HepG2 (cell line): ENCODE results near the gene ATP9A. TPM values are rescaled to one million over a fixed set of nuclear protein-coding genes. Genes with fewer than 3 reads are reported as not detected.
A peak's percentile ranks its signal among the peaks of the same experiment; 100 is the strongest.

Experiments
- ADNP ChIP-seq: sonication (generic); formaldehyde crosslinking; IDR thresholded peaks from 2 replicates; pipeline ENCODE4 v1.4.0; 2020; ENCODE audit warnings: missing genetic modification reagents
- CC2D1A ChIP-seq: sonication (generic); formaldehyde crosslinking; IDR thresholded peaks from 2 replicates; pipeline ENCODE4 v1.8.1; 2023; ENCODE audit warnings: mild to moderate bottlenecking, missing genetic modification reagents
- HNF1A ChIP-seq, 2 experiments: sonication (generic) in 1 of 2; formaldehyde crosslinking in 1 of 2; IDR thresholded peaks; 2 replicates each; pipeline versions ENCODE4 v1.4.0 to v1.6.1; 2016 to 2020; ENCODE audit warnings: borderline replicate concordance in 1 of 2, low read depth in 1 of 2, mild to moderate bottlenecking in 1 of 2, missing genetic modification reagents in 1 of 2
- HNF4G ChIP-seq, 2 experiments: sonication (generic) in 1 of 2; formaldehyde crosslinking in 1 of 2; IDR thresholded peaks; 2 replicates each; pipeline versions ENCODE4 v1.4.0 to v1.6.1; 2011 to 2020; ENCODE audit warnings: borderline replicate concordance in 2 of 2, low read depth in 2 of 2, mild to moderate bottlenecking in 2 of 2, low read length in 1 of 2, missing genetic modification reagents in 1 of 2, moderate library complexity in 1 of 2
- LRRFIP1 ChIP-seq: sonication (generic); formaldehyde crosslinking; conservative IDR thresholded peaks from 2 replicates; pipeline ENCODE4 v1.4.0; 2020; ENCODE audit warnings: missing genetic modification reagents
- MXD1 ChIP-seq: sonication (generic); formaldehyde crosslinking; IDR thresholded peaks from 2 replicates; pipeline ENCODE4 v1.4.0; 2020; ENCODE audit warnings: mild to moderate bottlenecking, missing genetic modification reagents
- PLSCR1 ChIP-seq: sonication (generic); formaldehyde crosslinking; IDR thresholded peaks from 2 replicates; pipeline ENCODE4 v1.5.0; 2020; ENCODE audit warnings: missing genetic modification reagents, mild to moderate bottlenecking, borderline replicate concordance
- RXRB ChIP-seq: IDR thresholded peaks from 2 replicates; pipeline ENCODE4 v1.6.1; 2016; ENCODE audit warnings: borderline replicate concordance, missing genetic modification reagents, missing compliant biosample characterization
- SNAPC4 ChIP-seq: sonication (generic); formaldehyde crosslinking; IDR thresholded peaks from 2 replicates; pipeline ENCODE4 v1.4.0; 2020; ENCODE audit warnings: mild to moderate bottlenecking, missing genetic modification reagents
- STAG1 ChIP-seq: sonication (generic); formaldehyde crosslinking; IDR thresholded peaks from 2 replicates; pipeline ENCODE4 v1.4.0; 2020; ENCODE audit warnings: missing genetic modification reagents
- ZBTB1 ChIP-seq: sonication (generic); formaldehyde crosslinking; IDR thresholded peaks from 2 replicates; pipeline ENCODE4 v1.4.0; 2020; ENCODE audit warnings: missing genetic modification reagents, borderline replicate concordance
- ZBTB7A ChIP-seq: sonication (generic); formaldehyde crosslinking; IDR thresholded peaks from 2 replicates; pipeline ENCODE4 v1.8.0; 2022; ENCODE audit warnings: mild to moderate bottlenecking, missing genetic modification reagents
- ZFYVE20 ChIP-seq: sonication (generic); formaldehyde crosslinking; IDR thresholded peaks from 2 replicates; pipeline ENCODE4 v1.8.0; 2023; ENCODE audit warnings: low read depth, mild to moderate bottlenecking, moderate library complexity, missing genetic modification reagents, borderline replicate concordance
- ZNF143 ChIP-seq: sonication (generic); formaldehyde crosslinking; IDR thresholded peaks from 2 replicates; pipeline ENCODE4 v1.4.0; 2020; ENCODE audit warnings: missing genetic modification reagents
- ZNF468 ChIP-seq: sonication (generic); formaldehyde crosslinking; IDR thresholded peaks from 2 replicates; pipeline ENCODE4 v1.8.0; 2022; ENCODE audit warnings: mild to moderate bottlenecking, moderate library complexity, missing genetic modification reagents
- polyA plus RNA-seq, 8 experiments: library from polyadenylated mRNA; depleted of rRNA in 3 of 8; stranded (reverse) in 7 of 8; unstranded in 1 of 8; fragments of >200 nt; fragmentation: Illumina TruSeq in 4 of 8; extraction: Trizol in 4 of 8; gene quantifications; 2 replicates each; pipeline versions ENCODE4 v1.2.1 to v1.2.3, GENCODE V29; 2011 to 2016; ENCODE audit warnings: low read depth in 4 of 8, missing spikeins in 1 of 8, mixed read lengths in 1 of 8; ENCODE audit not compliant: insufficient read depth in 1 of 8
- total RNA-seq, 5 experiments: library from RNA; depleted of rRNA; stranded (reverse); fragments of >200 nt; fragmentation: Illumina TruSeq; extraction: Trizol; gene quantifications; 2 replicates each; pipeline ENCODE4 v1.2.3, GENCODE V29; 2016; ENCODE audit warnings: low read depth in 1 of 5

The ATP9A gene
- total and polyA plus RNA-seq, 2 of the 13 experiments (the other 11 are each of a cell fraction or from before 2014, with no cell fraction given), result 11.8 to 18.5 TPM

DNA sequence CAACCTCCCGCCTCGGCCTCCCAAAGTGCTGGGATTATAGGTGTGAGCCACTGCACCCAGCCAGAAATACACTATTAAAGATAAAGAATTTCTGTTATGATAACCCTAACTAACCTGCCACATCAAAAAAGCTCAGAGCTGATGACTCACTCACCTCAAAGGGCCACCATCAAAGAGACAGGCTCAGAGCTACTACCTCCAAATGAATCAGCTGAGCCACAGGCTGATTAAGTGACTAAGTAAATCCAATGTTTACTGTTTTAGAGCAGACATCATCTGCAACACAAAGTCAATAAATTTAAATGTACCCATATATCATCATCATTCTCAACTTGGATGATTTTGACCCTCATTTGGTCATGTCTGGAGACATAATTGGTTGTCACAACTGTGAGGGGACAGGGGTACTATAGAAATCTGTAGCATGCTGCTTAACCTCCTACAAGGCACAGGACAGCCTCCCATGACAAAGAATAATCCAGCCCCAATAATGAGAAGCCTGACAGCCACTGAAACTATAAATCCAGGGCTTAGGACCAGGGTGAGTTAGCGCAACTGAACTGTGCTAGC is 106.5 kb downstream of the ATP9A start (continued):
- no peak for TF ChIP-seq HNF1A (IDR thresholded peaks at IDR 0.05; ENCODE audit: low read depth)
- TF ChIP-seq HNF1A (CRISPR knock-in tag; IDR thresholded peaks at IDR 0.05; ENCODE audit: borderline replicate concordance), result peak; percentile 56; the same call in 1 of the 2 replicates
- no peak for TF ChIP-seq ZNF468
- no peak for TF ChIP-seq ZFYVE20 (CRISPR knock-in tag)
- TF ChIP-seq LRRFIP1 (CRISPR knock-in tag), result no peak
- no peak for TF ChIP-seq ZBTB1 (CRISPR knock-in tag)
- TF ChIP-seq ZNF143 (CRISPR knock-in tag), result no peak
- TF ChIP-seq ZBTB7A (CRISPR knock-in tag), result no peak
- TF ChIP-seq HNF4G (IDR thresholded peaks at IDR 0.05; ENCODE audit: borderline replicate concordance, low read depth, low read length), result no peak
- TF ChIP-seq HNF4G (CRISPR knock-in tag; IDR thresholded peaks at IDR 0.05; ENCODE audit: borderline replicate concordance, low read depth), result no peak
- TF ChIP-seq STAG1 (CRISPR knock-in tag), result no peak; the same call in 1 of the 2 replicates
- TF ChIP-seq RXRB (CRISPR knock-in tag), result peak; percentile 96
- no peak for TF ChIP-seq CC2D1A
- no peak for TF ChIP-seq SNAPC4 (CRISPR knock-in tag)
- no peak for TF ChIP-seq PLSCR1 (CRISPR knock-in tag)
- TF ChIP-seq ADNP (CRISPR knock-in tag), result no peak
- no peak for TF ChIP-seq MXD1 (CRISPR knock-in tag)
